K562 (cell line): ENCODE data around the gene PRR15L. TPM values are rescaled to one million over a fixed set of nuclear protein-coding genes. Genes with fewer than 3 reads are reported as not detected.

Experiments used
- ELF2 ChIP-seq: fragments of 250-450 bp; sonication (Bioruptor Pico); IDR thresholded peaks from 2 replicates; pipeline ENCODE4 v1.5.0; 2021; ENCODE audit warnings: mild to moderate bottlenecking
- ETV1 ChIP-seq: fragments of 450-650 bp; conservative IDR thresholded peaks from 2 replicates; pipeline ENCODE4 v1.6.1; 2016; ENCODE audit warnings: missing genetic modification characterization, control low read depth, low read depth, missing compliant biosample characterization
- KDM4B ChIP-seq, 2 experiments: fragments of 450-650 bp in 1 of 2; sonication (generic) in 1 of 2; IDR thresholded peaks; 2 replicates each; pipeline ENCODE4 v1.6.1; 2016 to 2017; ENCODE audit warnings: borderline replicate concordance in 2 of 2, antibody characterized with exemption in 1 of 2, low read depth in 1 of 2, mild to moderate bottlenecking in 1 of 2
- LEF1 ChIP-seq: fragments of 450-650 bp; IDR thresholded peaks from 2 replicates; pipeline ENCODE4 v1.6.1; 2016; ENCODE audit warnings: mild to moderate bottlenecking
- NR2F6 ChIP-seq: fragments of 450-650 bp; formaldehyde crosslinking; IDR thresholded peaks from 2 replicates; pipeline ENCODE4 v1.4.0; 2020; ENCODE audit warnings: mild to moderate bottlenecking
- NUFIP1 ChIP-seq: fragments of 450-650 bp; IDR thresholded peaks from 2 replicates; pipeline ENCODE4 v1.6.1; 2018; ENCODE audit not compliant: partially characterized antibody
- PHF21A ChIP-seq: fragments of 450-650 bp; IDR thresholded peaks from 2 replicates; pipeline ENCODE4 v1.6.1; 2017; ENCODE audit warnings: low read depth, borderline replicate concordance
- PML ChIP-seq: IDR thresholded peaks from 2 replicates; pipeline ENCODE4 v1.6.1; 2012; ENCODE audit warnings: low read length, inconsistent platforms
- RBM39 ChIP-seq: fragments of 200-400 bp; formaldehyde crosslinking; optimal IDR thresholded peaks from 2 replicates; pipeline ENCODE3; 2018; ENCODE audit warnings: low read depth, low read length
- ZNF143 ChIP-seq: sonication (generic); formaldehyde crosslinking; IDR thresholded peaks from 2 replicates; pipeline ENCODE4 v1.9.0; 2022; ENCODE audit warnings: mild to moderate bottlenecking, missing genetic modification reagents
- ZNF311 ChIP-seq: fragments of 250-450 bp; sonication (Bioruptor Pico); IDR thresholded peaks from 2 replicates; pipeline ENCODE4 v1.4.0; 2020; ENCODE audit warnings: mild to moderate bottlenecking, moderate library complexity
- ZNF76 ChIP-seq: fragments of 250-450 bp; sonication (Bioruptor Pico); IDR thresholded peaks from 2 replicates; pipeline ENCODE4 v1.4.0; 2020; ENCODE audit warnings: mild to moderate bottlenecking, moderate library complexity, borderline replicate concordance
- polyA plus RNA-seq, 8 experiments: library from polyadenylated mRNA; depleted of rRNA in 4 of 8; stranded (reverse) in 5 of 8; unstranded in 3 of 8; fragments of >200 nt; fragmentation: Nextera tagmentation in 2 of 8; fragmentation: Illumina TruSeq in 1 of 8; extraction: Ambion mirVana in 2 of 8; extraction: Trizol in 1 of 8; gene quantifications; 2 replicates each; pipeline versions ENCODE4 v1.2.1 to v1.2.3, GENCODE V29; 2011 to 2014; ENCODE audit warnings: inconsistent platforms in 1 of 8, missing spikeins in 1 of 8
- total RNA-seq, 7 experiments: library from RNA; depleted of rRNA in 6 of 7; stranded (reverse); fragments of >200 nt in 6 of 7; fragmentation: Illumina TruSeq in 2 of 7; extraction: Trizol in 2 of 7; gene quantifications; 2 replicates each; pipeline versions ENCODE4 v1.2.1 to v1.2.3, GENCODE V29; 2011 to 2021; ENCODE audit warnings: low replicate concordance in 1 of 7
- TF ChIP-seq, protein P1 (sequence below): fragments of 250-450 bp; sonication (Bioruptor Pico); IDR thresholded peaks from 2 replicates; pipeline ENCODE4 v1.8.0; 2022; ENCODE audit warnings: moderate library complexity, mild to moderate bottlenecking, inconsistent platforms
- TF ChIP-seq, protein P2 (sequence below): fragments of 450-650 bp; conservative IDR thresholded peaks from 2 replicates; pipeline ENCODE4 v1.6.1; 2016; ENCODE audit warnings: missing genetic modification characterization, low read depth, mild to moderate bottlenecking, control low read depth, missing compliant biosample characterization
- TF ChIP-seq, protein P3 (sequence below): fragments of 250-450 bp; sonication (Bioruptor Pico); IDR thresholded peaks from 2 replicates; pipeline ENCODE4 v1.5.0; 2020; ENCODE audit warnings: mild to moderate bottlenecking
- TF ChIP-seq, protein P4 (sequence below): IDR thresholded peaks from 3 replicates; pipeline ENCODE4 v1.6.1; 2011; ENCODE audit warnings: borderline replicate concordance, mild to moderate bottlenecking; ENCODE audit not compliant: insufficient read length, insufficient read depth
- TF ChIP-seq, protein P5 (sequence below): fragments of 250-450 bp; sonication (Bioruptor Pico); IDR thresholded peaks from 2 replicates; pipeline ENCODE4 v1.9.0; 2021; ENCODE audit warnings: mild to moderate bottlenecking, inconsistent platforms
- TF ChIP-seq, protein P6 (sequence below): fragments of 250-450 bp; sonication (Bioruptor Pico); IDR thresholded peaks from 2 replicates; pipeline ENCODE4 v1.6.1; 2021; ENCODE audit warnings: mild to moderate bottlenecking
- TF ChIP-seq, protein P7 (sequence below), 2 experiments: fragments of 450-650 bp in 1 of 2; sonication (generic) in 1 of 2; formaldehyde crosslinking; conservative IDR thresholded peaks; 2 replicates each; pipeline versions ENCODE4 v1.4.0 to v1.8.1; 2020 to 2022; ENCODE audit warnings: mild to moderate bottlenecking in 1 of 2, missing genetic modification reagents in 1 of 2

The PRR15L gene
- total and polyA plus RNA-seq, 9 of the 15 experiments (the other 6 are each of a cell fraction or from before 2014, with no cell fraction given): 0.03 TPM; not detected in 8

DNA sequence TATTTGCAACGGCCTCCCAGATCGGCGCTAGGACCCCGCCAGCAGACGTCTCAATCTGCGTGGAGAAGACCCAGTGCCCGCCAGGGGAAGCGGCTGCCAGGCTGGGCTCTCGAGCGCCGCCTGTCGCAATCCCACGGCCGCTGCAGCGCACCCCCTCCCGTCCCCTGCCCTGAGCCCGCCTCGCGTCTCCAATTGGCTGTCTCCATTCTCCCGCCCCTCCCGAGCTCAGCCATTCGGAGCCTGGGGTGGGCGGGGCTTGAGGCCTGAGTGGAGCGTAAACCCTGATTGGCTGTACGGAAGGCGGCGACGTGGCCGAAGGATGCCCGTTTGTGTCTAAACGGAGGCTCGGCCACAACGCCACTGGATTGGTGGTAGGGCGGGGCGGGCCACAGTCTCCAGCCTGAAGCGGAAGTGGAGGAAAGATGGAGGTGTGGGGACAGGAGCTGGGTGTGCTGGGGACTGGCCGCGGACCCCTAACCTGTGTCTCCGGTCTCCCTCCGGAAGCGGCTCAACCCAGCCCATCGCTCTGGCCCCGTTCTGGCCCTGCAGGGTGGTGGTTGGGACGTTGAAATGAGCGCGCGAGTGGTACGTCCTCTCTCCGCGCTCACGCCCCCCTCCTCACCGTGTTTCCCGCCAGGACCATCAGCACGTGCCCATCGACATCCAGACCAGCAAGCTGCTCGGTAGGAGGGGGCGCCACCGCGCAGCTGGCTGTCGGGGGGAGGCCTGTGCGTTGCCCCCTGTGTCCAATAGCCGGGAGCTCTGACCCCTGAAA is 13.2 kb upstream of the PRR15L start, which contains the start of gene CDK5RAP3 (continued):
- TF ChIP-seq RBM39: no peak
- no peak; the same call in 1 of the 2 replicates for TF ChIP-seq ZNF143 (CRISPR knock-in tag)
- TF ChIP-seq, protein P1, sequence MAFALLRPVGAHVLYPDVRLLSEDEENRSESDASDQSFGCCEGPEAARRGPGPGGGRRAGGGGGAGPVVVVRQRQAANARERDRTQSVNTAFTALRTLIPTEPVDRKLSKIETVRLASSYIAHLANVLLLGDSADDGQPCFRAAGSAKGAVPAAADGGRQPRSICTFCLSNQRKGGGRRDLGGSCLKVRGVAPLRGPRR (CRISPR knock-in tag): no peak
- no peak for TF ChIP-seq LEF1
- TF ChIP-seq, protein P2, sequence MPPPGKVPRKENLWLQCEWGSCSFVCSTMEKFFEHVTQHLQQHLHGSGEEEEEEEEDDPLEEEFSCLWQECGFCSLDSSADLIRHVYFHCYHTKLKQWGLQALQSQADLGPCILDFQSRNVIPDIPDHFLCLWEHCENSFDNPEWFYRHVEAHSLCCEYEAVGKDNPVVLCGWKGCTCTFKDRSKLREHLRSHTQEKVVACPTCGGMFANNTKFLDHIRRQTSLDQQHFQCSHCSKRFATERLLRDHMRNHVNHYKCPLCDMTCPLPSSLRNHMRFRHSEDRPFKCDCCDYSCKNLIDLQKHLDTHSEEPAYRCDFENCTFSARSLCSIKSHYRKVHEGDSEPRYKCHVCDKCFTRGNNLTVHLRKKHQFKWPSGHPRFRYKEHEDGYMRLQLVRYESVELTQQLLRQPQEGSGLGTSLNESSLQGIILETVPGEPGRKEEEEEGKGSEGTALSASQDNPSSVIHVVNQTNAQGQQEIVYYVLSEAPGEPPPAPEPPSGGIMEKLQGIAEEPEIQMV (tag): no peak
- TF ChIP-seq ZNF311 (CRISPR knock-in tag): 0 out of 2 replicates have a peak, but pooled peaks have one; percentile 46
- TF ChIP-seq NUFIP1: no peak
- TF ChIP-seq, protein P3, sequence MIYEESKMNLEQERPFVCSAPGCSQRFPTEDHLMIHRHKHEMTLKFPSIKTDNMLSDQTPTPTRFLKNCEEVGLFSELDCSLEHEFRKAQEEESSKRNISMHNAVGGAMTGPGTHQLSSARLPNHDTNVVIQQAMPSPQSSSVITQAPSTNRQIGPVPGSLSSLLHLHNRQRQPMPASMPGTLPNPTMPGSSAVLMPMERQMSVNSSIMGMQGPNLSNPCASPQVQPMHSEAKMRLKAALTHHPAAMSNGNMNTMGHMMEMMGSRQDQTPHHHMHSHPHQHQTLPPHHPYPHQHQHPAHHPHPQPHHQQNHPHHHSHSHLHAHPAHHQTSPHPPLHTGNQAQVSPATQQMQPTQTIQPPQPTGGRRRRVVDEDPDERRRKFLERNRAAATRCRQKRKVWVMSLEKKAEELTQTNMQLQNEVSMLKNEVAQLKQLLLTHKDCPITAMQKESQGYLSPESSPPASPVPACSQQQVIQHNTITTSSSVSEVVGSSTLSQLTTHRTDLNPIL (CRISPR knock-in tag): no peak; the same call in 1 of the 2 replicates
- TF ChIP-seq ZNF76 (CRISPR knock-in tag): no peak
- TF ChIP-seq, protein P4, sequence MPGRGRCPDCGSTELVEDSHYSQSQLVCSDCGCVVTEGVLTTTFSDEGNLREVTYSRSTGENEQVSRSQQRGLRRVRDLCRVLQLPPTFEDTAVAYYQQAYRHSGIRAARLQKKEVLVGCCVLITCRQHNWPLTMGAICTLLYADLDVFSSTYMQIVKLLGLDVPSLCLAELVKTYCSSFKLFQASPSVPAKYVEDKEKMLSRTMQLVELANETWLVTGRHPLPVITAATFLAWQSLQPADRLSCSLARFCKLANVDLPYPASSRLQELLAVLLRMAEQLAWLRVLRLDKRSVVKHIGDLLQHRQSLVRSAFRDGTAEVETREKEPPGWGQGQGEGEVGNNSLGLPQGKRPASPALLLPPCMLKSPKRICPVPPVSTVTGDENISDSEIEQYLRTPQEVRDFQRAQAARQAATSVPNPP: no peak
- TF ChIP-seq, protein P5, sequence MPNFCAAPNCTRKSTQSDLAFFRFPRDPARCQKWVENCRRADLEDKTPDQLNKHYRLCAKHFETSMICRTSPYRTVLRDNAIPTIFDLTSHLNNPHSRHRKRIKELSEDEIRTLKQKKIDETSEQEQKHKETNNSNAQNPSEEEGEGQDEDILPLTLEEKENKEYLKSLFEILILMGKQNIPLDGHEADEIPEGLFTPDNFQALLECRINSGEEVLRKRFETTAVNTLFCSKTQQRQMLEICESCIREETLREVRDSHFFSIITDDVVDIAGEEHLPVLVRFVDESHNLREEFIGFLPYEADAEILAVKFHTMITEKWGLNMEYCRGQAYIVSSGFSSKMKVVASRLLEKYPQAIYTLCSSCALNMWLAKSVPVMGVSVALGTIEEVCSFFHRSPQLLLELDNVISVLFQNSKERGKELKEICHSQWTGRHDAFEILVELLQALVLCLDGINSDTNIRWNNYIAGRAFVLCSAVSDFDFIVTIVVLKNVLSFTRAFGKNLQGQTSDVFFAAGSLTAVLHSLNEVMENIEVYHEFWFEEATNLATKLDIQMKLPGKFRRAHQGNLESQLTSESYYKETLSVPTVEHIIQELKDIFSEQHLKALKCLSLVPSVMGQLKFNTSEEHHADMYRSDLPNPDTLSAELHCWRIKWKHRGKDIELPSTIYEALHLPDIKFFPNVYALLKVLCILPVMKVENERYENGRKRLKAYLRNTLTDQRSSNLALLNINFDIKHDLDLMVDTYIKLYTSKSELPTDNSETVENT: peak; percentile 71
- TF ChIP-seq ELF2: peak; percentile 91
- TF ChIP-seq ETV1 (tag): peak; percentile 76
- TF ChIP-seq, protein P6, sequence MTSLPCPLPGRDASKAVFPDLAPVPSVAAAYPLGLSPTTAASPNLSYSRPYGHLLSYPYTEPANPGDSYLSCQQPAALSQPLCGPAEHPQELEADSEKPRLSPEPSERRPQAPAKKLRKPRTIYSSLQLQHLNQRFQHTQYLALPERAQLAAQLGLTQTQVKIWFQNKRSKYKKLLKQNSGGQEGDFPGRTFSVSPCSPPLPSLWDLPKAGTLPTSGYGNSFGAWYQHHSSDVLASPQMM (CRISPR knock-in tag): no peak
- peak; percentile 56; the same call in 1 of the 2 replicates for TF ChIP-seq PML
- TF ChIP-seq KDM4B (IDR thresholded peaks at IDR 0.05; ENCODE audit: borderline replicate concordance in 2 of 2, low read depth in 1 of 2): 0 out of 4 replicates have a peak, but pooled peaks of 1 of the 2 experiments have one; percentile 22
- no peak for TF ChIP-seq PHF21A
- TF ChIP-seq NR2F6: no peak
- TF ChIP-seq, protein P7, sequence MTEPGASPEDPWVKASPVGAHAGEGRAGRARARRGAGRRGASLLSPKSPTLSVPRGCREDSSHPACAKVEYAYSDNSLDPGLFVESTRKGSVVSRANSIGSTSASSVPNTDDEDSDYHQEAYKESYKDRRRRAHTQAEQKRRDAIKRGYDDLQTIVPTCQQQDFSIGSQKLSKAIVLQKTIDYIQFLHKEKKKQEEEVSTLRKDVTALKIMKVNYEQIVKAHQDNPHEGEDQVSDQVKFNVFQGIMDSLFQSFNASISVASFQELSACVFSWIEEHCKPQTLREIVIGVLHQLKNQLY (CRISPR knock-in tag; conservative IDR thresholded peaks at IDR 0.05): peak in 1 of 2 experiments; percentile 91; a peak in 2 of 4 replicates
